ELF-1 (cell line): ENCODE measurements around the gene CHRM2.

Experiments used
- DNase-seq: peaks from one replicate; pipeline ENCODE4 v3.0.0-alpha.2; 2016; ENCODE audit warnings: low read depth, low spot score

CHRM2 gene

DNA sequence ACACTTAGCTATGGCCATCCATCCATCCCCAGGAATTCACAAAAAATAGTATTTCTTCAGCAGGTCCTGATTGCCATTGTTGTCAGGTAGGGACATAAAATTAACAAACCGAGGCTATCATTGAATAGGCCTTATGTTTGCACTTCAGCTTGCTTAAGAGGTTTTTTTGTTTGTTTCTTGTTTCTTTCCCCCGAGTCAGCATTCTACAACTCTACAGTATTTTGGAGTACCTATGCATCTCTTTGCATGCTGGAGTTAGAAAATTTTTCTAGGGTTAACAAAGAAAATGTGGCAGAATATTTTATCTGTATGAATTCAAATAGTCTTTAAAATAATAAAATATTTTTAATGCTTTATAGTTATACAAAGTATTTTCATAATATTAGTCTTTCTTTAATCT lies 26.3 kb downstream of the CHRM2 start:
- DNase-seq, result no peak

DNA sequence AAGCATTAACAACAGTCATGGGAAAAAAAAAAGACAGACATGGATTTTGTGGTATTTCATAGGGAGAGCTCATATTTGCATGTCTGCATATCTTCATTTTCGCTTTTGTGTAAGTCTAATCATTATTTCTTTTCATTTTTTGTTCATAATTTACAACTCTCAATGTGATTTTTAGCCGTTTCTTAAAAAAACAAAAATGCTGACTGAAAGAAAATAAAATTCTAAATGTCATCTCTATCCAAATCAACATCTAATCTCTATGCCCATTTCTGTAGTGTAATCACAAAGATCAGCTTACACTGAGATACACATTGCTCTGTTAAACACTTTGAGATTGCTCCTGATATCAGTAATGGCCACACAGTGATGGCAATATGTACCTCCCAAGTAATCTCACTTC lies 29.2 kb downstream of the CHRM2 start:
- no peak for DNase-seq

DNA sequence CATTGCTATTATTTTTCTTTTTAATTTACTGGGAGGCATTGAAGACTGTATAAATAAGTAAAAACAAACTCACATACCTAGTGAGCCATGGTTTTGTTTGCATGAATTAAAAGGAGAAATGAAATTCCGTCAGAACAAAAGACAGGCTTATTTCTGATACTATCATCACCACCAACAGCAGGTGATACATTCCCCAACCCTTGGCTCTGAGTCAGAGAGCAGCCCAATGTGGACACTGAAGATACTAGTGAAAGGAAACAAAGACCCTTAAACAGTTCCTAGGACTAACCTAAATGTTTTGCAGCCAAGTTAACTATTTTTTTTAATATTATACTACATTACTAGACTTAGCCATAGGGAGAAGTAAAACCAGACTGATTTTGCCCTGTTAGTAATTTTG lies 31.6 kb downstream of the CHRM2 start:
- no peak for DNase-seq

DNA sequence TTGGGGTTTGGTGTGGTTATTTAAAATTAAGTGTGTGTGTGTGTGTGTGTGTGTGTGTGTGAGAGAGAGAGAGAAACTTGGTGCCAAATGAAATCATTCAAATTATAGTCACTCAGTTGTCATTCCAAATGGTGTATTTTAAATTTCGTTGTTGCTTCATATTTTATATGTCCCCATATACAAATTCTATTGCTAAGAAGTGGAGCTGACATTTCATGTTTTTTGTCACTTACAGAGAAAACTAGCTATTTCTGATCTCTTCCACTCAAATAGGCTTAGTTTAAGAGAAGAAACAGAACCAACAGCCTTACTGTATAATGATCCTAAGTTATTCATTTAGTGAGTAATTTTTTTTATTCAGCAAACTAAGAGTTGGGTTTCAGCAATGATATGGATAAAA lies 42.3 kb downstream of the CHRM2 start:
- no peak for DNase-seq

DNA sequence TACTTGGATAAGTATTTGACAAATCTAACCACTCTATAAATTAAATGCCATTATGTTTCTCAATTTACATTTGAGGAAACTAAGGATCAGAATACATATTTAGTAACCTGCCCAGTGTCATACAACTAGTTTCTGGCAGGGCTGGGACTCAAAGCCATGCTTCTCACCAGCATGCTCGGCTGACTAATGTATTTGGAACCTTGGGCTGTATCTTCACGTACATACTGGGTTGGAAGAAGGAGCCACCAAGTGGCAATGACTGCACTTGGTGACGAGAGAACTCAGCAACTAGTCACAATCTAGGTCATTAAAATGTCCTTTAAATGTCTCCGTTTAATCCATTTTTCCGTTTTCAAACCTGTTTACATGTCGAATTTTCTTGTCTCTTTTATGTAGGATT lies 42.9 kb downstream of the CHRM2 start:
- DNase-seq, result peak; percentile 5

DNA sequence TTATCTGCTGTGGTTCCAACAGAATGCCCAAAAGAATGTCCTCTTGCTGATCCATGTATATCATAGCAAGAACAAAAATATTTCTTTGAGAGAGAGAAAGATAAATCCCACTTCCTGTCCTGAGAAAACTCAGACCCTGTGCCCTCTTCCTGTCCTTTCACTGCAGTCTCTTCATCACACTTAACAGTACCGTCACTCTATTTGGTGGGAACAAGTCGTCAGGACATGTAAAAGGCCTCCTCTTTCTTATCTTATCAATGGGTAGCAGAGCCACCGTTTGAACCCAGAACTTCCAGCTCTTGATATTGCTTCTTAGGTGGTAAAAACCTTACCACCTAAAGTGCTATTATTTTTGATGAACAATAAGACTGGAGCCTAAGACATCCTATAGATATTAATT lies 43.9 kb downstream of the CHRM2 start:
- no peak for DNase-seq

DNA sequence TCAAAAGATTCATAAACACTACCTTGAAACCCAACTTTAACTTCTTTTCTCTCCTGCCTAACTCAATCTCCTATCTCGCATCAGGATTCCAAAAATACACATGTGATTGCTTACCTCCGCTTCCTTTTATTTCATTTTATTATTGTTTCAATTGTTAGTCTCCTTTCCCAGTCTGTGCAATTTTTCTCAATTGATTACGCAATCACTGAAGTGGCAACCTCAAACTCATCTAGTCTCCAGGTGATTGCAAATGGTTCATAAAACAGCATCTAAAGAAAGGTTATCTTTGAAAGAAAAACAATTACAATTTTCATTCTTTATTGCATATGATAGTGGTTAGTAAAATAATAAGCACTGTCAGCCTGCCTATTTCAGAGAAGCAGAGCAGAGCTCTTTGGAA lies 45.6 kb downstream of the CHRM2 start:
- no peak for DNase-seq

DNA sequence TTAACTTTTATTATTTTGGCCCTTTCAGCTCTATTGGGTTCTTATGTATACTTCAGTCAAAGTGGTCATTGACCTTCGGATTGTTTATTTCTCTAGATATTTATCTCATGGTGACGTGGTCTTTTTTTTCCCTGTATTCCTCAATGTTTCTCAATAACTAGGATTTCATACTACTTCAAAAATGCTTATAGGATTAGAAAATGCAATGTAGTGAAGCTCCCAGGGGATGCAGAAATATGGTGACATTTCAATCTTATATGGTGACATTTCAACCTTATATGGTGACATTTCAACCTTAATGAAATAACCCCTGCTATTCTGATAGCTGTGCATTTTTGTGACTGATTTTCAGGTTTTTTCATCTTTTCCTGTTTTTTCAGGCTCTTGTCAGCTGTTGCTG lies 51.4 kb downstream of the CHRM2 start:
- no peak for DNase-seq

DNA sequence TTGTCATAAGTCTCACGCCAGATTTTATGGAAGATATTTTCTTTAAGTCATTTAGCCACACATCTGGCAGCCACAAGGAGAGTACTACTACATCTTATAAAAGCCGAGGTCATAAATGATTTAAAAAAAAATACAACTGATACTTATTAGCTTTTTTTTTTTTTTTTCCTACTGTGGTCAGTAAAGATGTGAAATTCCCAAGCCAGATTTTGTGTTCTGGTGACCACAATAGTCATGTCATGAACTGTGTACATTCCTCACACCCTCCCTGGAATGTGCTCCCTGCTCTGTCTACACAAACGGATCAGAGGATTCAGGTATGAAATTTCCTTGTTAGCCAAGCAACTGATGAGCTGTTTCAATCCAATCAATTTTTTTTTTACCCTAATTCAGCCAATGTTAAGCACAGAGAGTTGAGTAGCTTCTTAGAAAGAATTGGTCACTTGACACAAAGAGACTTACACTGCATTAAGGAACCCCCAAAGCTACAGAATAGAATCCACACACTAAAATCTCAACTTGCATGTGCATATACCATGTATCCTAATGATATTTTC lies 54.7 kb downstream of the CHRM2 start:
- DNase-seq, result no peak

DNA sequence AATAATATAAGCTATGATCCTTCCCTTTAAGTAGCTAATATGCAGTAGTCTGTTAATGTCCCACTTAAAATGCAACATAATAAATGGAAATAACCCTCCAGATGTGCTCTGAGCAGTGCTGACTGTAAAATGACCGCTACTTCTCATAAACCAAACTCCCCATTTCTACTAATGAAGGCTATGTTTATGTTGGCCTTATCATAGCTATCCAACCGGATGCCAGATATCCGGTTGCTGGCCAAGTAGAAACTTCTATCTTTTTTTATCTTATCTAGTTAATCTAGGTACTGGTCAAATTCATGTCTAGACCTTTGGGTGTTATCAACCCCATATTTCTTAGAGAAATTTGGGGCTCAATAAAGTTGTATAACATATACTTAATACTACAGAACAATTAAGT lies 56.6 kb downstream of the CHRM2 start:
- DNase-seq, result no peak

DNA sequence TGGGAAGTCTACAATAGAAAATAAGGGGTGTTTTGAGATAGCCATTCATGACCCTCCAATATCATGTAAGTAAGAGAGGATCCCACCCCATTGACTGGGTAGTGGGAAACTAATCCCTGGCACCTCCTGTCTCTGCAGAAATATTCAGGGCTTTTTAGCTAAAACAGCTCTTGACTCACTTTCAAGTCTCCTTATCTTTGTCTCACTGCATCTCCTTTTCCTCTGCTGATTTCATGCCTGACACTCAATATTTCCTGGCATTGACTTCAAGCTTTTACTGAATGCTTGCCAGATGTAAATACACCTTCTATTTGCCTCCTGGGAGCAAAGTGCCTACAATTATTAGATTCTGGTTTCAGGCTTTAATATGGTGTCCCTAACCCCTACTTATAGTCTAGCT lies 57.1 kb downstream of the CHRM2 start:
- no peak for DNase-seq

DNA sequence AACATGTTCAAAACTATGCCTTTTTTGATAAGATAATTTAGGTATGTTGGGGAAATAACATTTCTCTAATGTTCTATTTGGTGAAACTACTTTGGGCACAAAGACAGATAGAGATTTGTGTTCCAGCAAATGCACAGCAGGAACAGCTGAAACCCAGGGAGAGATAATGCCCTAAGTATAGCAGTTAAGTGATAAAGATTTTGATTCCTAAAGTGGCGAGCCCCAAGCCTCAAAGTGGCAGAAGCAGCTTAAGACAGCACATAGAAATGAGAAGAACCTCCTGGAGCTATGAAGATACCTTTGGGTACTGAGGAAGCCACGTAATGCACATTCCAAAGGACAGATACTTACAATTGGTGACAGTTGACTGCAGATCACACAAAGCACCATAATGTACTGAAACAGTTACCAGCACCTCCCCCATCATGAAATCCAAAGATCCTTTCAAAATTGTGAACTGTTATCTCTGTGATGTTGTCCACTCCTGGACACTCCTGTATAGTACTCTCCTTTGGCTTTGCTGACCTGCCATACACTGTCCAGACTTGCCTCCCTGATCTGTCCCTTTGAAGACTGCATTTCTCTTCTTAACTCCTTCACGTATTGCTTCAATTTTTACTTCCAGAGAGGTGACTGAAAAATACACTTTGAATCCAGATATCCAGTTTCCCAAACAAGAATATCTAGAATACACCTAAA lies 62.9 kb downstream of the CHRM2 start:
- DNase-seq, result no peak

DNA sequence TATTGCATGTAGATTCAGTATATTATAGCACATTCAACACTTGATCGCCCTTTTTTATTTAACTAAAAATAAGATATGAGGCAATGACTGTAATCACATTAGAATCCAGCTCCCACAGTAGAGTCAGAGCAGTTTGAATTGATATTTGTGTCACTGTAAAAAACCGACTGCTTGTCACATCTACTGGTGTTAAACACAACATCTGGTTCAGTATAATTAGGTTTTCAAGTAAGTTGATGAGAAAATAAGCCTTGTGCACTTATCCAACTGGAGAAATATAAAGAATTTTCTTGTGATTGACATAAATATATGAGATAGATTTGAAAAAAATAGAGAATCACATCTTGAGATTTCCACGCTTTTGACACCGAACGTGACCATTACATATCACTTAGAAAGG lies 69.0 kb downstream of the CHRM2 start:
- no peak for DNase-seq

DNA sequence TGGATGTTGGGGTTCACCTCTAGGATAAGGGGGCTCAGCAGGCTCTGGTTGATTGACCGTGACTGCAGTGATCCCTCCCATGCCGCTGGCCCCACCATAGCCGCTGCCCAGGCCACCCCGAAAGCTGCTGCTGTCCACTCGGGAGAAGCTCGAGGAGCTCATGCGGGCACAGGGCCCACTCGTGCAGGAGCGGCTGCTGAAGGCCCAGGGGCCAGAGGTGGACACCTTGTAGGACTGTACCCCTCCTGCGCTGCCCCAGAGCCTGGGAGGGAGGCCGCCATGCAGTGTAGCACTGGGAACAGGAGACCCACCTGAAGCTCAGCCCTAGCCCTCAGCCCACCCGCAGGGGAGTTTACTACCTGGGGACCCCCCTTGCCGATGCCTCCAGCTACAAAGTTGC lies 70.0 kb downstream of the CHRM2 start:
- no peak for DNase-seq

DNA sequence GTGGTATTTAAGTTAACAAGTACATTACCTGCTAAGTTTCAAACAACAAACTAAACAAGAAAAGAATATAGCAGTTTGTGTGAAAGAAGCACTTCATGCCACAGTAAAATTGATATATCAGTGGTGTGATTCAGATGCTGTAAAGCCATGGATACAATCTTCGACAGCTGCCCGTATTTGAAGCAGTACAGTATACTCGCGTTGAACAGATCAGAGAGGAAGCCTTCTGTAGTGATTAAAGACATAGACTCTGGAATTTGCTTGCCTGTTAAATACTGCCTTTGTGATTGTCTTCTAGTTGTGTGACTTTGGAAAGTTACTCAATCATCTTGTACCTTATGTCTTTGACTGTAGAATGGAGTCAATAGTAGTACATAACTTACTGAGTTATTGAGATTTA lies 71.7 kb downstream of the CHRM2 start:
- no peak for DNase-seq

DNA sequence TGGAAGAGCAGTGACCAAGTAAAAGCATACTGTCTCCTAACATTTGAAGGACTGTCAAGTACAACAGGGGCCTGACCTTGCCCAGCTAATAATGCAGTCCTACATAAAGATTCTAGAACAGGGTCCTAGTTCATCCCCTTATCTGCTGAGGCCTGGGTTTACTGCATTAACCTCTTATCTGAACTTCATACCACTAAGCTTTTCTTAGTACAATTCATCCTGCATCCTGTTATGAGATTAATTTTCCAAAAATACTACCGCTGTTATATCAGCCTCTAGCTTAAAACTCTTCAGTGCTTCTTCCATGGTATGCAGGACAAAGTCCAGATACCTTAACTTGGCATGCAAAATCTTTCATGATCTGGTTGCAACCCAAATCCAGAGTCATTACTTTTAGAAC lies 72.5 kb downstream of the CHRM2 start:
- no peak for DNase-seq

DNA sequence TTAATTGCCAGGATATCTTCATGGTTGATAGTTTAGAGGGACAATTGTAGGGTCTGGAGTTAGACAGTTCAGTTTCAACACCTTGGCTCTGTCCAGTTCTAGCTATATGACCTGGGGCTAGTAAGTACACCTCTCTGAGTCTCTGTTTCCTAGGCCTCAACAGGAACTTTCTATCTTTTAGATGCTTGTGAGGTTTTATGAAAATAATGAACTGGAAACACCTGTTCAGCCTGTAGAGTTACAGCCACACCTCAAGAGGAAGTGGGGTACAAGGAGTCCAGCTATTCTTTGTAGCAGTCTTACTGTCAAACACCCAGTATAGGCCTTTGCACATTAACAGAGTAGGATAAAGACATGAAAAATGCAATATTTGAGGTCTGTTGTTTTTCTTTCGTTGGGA lies 73.4 kb downstream of the CHRM2 start:
- DNase-seq, result no peak

DNA sequence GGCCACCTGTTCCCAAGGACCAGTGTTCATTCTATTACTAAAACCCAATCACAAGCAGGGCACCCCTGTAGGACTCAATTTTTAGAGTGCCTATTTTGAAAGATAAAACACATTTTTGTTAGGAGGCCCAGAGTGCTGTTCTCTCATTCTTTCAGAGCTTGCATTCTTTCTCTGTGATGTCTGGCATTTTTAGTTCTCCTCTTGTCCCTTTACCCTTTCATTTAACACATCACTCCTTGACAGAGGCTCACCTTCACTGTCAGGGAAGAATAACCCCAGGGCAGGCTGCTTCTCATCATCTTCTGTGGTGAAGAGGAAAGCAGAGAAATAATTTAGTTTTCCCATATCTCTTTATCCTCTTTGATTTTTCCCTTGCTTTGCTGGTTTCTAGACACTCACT lies 73.9 kb downstream of the CHRM2 start:
- no peak for DNase-seq

DNA sequence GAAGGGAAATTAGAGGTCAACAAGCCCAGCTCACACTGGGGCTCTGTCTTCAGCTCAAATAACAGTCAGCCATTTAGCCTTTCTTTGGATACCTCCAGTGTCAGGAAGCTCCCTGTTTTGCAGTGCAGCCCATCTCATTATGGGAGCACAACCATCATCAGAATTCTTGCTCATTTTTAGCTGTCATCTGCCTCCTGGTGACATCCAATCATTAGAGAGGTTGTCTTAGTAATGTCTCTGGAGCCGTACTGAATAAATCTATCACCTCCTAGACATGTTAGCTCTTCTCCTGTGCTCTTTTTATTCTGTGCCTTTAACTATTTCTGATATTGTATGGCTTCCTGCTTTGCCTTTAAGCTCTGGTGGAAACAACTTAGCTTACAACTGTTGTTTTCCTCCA lies 74.5 kb downstream of the CHRM2 start:
- no peak for DNase-seq

DNA sequence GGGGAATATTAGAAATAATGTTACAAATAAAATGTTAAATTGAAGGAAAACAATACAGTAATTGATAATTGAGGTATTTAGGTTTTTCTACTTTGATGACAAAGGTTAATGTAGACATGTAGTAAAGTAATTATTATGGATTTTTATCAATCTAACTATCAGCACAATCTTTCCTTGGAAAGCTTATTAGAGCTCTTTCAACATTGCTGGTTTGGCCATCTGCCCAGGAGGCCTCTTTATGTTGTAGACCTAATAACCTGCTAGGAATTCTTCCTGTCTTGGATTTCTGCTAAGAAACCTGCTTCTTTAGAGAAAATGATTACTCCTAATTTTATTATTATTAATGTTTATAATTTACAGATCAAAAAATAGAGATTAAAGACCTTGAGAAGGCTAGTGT lies 78.9 kb downstream of the CHRM2 start:
- DNase-seq, result no peak

DNA sequence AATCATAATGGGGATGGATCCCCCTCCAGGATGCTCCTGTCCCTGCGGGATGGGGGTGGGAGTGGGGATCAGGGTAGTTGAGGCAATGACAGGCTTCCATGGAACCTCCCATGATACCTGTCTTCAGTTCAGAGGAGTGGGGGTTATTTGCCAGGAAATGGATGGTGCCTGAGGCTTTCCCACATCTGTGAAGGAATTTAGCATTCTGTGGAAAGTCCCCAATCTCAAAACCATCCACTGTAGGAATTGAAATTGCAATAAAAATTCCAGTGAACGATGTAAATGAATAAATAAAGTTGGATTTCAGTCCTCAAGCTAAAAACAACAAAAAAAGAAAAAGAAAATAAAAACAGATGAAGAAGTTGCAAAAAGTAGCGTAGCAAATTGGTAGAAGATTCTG lies 81.9 kb downstream of the CHRM2 start:
- DNase-seq, result no peak

DNA sequence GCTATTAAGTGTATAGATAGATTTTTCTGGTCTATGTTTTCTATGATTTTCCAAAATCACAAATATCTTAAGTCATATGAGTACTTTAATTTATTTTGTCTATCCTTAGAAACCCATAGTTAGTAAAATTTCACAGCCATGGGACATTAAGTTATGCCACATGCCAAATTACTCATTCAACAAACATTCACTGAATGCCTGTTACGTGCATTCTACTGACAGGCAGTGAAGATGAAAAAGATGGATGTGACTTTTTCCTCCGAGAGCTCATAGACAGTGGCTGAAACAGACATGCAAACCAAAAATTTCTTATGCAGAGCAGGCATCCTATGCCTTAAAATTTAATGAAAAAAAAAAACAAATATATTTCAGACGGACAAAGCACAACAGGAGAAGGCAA lies 84.9 kb downstream of the CHRM2 start:
- no peak for DNase-seq

DNA sequence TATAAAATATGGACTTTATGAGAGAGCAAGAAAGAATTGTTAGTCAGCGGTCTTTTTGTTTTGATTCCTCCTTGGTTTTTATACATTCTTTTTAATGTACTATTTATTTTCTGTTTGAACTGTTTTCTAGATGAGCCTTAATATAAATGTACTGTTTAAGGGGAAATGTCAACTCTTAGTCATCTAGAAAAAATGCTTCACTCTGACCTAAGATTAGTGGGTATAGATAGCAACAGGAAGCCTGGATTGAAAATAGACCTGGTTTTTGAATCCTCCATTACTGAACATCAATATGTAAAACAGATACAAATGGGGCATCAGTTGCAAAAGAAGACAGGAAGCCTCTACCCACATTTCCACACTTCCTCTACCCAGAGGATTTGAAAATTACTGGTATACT lies 87.8 kb downstream of the CHRM2 start:
- no peak for DNase-seq

DNA sequence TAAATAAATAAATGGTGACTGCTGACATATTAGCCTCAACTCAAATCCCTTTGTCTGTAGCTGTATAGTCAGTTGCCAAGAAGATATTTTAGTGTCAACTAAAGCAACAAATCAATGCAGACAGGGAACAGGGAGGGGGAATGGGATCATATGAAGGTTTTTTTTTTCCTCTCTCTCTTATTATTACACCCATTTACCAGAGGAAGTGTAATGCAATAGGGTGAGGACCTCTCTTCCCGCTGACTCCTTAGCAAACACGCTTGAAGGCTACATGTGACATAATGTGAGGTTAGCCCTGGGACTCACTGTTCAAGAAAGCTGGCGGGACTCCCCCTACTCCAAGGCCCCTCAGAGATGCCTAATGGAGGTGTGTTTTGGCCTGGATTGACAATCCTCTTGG lies 88.2 kb downstream of the CHRM2 start:
- DNase-seq, result no peak
